AG10803 (cell line): ENCODE measurements around the gene ITGA1.
"Not testable (repeated sequence)": the region's sequence is repeated elsewhere in the genome, so short reads cannot be mapped to it uniquely, and the experiment has no call there.

Source experiments
- DNase-seq: peaks from one replicate; pipeline ENCODE4 v3.0.0; 2010; ENCODE audit warnings: low read depth
- H3K4me3 ChIP-seq: 2 replicates; pipeline ENCODE4 v1.5.1; 2011; ENCODE audit warnings: mild to moderate bottlenecking, low read length, control low read depth
- TF ChIP-seq, protein P1 (sequence below): conservative IDR thresholded peaks from 2 replicates; pipeline ENCODE4 v1.5.1; 2011; ENCODE audit warnings: mild to moderate bottlenecking, low read length, control low read depth, inconsistent platforms

Gene ITGA1

DNA sequence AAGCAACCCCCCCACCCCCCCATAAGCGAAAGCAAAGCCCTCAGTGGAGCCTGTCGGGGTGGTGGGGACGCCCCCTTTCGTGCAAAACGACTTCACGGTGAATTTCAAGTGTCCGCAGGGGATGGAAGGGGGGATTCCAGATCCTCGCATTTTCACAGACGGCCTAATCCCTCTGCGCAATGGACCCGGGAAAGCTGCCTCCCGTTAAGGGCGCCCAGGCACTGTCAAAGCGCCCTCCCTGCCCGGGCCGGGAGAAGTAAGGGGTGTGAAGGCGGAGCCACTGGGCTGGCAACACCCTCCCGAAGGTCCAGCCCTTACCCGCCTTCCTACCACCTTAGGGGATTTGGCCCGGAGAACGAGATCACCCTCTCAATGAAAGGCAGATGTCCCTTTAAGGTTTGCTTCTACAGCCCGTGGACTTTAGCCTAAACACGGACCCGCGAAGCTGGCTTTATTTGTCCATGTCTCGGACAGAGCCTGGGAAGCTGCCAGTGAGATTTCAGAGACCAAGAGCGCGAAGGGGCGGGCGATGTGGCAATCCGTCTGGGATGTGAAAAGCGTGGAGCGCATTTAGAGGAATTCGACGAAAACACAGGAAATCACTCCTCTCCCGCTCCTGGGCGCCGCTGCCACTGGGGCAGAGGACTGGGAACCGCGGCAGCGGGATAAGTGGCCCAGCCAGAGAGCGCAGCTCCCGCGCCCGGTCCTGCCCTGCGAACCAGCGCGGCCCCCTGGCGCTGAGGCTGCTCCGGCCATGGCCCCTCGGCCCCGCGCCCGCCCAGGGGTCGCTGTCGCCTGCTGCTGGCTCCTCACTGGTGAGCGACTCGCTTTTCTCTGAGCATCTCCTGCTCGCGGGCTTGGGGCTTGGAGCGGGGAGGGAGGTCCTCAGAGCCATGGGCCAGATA is at the start of gene ITGA1, which contains the start of gene PELO:
ITGA1 (plus strand) TSS at position 317 of the 905 bp plus-strand sequence; CDS start at position 755, 438 bp downstream.
PELO (plus strand) TSS at position 317 of the 905 bp plus-strand sequence. CDS start 12,479 bp downstream, outside the sequence.
- peak; percentile 84 for DNase-seq
- TF ChIP-seq, protein P1, sequence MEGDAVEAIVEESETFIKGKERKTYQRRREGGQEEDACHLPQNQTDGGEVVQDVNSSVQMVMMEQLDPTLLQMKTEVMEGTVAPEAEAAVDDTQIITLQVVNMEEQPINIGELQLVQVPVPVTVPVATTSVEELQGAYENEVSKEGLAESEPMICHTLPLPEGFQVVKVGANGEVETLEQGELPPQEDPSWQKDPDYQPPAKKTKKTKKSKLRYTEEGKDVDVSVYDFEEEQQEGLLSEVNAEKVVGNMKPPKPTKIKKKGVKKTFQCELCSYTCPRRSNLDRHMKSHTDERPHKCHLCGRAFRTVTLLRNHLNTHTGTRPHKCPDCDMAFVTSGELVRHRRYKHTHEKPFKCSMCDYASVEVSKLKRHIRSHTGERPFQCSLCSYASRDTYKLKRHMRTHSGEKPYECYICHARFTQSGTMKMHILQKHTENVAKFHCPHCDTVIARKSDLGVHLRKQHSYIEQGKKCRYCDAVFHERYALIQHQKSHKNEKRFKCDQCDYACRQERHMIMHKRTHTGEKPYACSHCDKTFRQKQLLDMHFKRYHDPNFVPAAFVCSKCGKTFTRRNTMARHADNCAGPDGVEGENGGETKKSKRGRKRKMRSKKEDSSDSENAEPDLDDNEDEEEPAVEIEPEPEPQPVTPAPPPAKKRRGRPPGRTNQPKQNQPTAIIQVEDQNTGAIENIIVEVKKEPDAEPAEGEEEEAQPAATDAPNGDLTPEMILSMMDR: peak; percentile 21; the same call in 1 of the 2 replicates
- H3K4me3 ChIP-seq: peak within 1 kb of the TSS; percentile 76

DNA sequence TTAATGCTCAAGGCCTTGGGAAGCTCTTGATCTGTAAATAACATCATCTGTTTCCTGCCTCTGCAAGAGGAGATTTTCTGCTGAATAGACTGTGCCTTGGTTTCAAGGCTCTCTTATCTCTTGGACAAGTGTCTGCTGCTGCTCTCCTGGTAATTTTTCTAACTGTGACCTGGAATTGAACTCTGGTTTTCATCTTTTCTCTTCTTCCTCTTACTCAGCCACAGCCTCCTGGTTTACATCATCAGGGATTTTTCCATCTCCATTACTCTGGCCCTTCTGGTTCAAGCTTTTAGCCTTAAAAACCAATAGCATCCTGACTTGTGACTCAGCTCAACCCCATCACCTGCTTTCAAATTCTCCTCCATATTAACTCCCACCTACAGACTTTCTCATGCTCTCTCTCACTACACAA is 49.6 kb upstream of the ITGA1 start:
- no peak for DNase-seq
- TF ChIP-seq, protein P1: no peak
- H3K4me3 ChIP-seq: no peak overlapping the region

DNA sequence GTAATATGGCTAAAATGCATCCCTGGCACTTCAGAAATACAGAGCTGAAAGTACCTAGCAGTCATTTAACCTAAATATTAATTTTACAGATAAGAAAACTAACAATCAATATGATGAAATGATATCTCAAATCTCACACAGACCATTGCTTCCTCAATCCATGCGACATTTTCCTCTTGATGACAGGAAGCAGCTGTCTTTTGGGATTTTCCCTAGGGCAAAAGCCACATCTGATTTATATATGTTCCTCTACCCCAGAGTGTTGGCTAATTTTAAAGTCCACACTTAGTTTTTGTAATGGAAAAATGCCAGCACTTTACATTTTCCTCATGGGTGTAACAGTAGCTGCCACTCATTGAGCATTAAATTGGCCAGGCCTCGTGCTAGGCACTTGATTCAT is 47.7 kb upstream of the ITGA1 start:
- no peak for DNase-seq
- TF ChIP-seq, protein P1: no peak
- no peak overlapping the region for H3K4me3 ChIP-seq

DNA sequence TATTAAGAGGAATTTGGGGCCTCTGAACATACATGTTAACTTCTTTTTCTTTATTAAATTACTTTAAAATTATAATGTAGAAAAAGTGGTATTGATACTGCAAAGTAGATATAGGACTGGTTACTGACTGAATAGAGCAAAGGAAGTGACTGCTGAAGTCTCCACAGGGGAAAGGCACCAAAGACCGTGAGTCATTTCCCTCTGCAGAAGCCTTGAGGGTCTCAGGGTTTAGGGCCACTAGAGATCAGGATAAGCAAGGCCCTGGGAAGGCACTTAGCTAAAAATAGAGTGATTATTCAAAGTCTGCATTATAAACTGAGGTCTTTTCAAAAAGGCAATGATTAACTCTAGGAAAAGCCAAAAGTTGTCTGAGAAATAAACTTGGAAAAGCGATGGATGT is 44.7 kb upstream of the ITGA1 start:
- H3K4me3 ChIP-seq: no peak overlapping the region
- TF ChIP-seq, protein P1: no peak
- no peak for DNase-seq

DNA sequence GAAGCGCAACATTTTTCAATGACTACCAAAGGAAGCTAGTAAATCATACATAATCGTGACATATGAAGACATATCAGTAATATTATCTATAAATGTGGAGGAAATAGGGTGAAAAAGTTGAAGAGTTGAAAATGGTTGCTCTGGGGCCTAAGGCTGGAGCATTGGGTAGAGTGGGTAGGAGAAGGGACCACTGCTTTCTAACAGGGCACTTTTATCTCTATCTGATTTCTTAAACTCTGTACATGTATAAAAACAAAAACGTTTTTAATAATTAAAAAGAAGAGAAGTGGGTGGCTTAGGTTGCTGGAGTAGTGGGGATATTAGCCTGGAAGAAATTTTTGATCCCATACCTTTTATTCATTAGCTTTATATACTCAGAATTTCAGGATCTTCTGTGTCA is 44.2 kb upstream of the ITGA1 start:
- no peak overlapping the region for H3K4me3 ChIP-seq
- TF ChIP-seq, protein P1: no peak

DNA sequence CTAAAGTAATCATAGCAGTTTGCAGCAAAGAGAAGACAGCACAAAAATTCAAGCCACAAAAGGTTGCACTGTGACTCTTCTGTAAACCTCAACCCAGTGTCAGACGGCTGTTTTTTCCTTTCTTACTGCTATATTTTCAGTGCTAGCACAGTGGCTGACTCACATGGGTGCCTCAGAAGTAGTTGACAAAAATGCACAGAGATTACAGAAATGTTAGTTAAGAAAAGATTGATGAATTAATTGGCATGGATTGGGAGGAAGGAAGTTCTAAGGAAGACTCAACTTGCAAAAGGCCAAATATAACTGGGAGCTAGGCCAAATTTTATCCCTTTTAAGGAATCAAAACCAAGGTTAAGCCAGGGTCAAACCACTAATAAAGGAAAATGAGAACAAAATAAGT is 43.7 kb upstream of the ITGA1 start:
- TF ChIP-seq, protein P1: no peak
- H3K4me3 ChIP-seq: no peak overlapping the region
- DNase-seq: peak; percentile 51

More for the DNA sequence above, 44.2 kb upstream of the ITGA1 start:
- no peak for DNase-seq

DNA sequence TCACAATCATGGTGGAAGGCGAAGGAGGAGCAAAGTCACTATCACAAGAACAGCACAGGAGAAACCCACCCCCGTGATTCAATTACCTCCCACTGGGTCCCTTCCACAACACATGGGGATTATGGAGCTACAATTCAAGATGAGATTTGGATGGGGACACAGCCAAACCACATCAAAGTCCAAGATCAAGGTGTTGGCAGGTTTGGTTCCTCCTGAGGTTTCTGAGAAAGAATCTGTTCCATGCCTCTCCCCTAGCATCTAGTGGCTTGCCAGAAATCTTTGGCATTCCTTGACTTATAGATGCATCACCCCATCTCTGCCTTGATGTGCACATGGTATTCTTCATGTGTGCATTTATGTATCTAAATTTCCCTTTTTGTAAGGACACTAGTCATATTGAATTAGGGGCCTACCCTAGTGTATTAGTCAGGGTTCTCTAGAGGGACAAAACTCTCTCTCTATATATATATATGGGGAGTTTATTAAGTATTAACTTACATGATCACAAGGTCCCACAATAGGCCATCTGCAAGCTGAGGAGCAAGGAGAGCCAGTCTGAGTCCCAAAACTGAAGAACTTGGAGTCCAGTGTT is 42.8 kb upstream of the ITGA1 start:
- DNase-seq, H3K4me3 ChIP-seq: not testable (repeated sequence)
